Brain pericyte (primary cell): ENCODE measurements around the gene TNNT3.
"Not testable (repeated sequence)": the region's sequence is repeated elsewhere in the genome, so short reads cannot be mapped to it uniquely, and the experiment has no call there.

ENCODE experiments used
- DNase-seq: peaks from one replicate; pipeline ENCODE4 v3.0.0-alpha.2; 2012; ENCODE audit warnings: low read depth, low spot score

The TNNT3 gene

GRCh38 chr11:1881442-1882264 is 37.9 kb upstream of the TNNT3 start:
- DNase-seq: no peak

- no peak for DNase-seq
Observed at GRCh38 chr11:1882265-1883238, 37.0 kb upstream of the TNNT3 start.

- DNase-seq: no peak
Observed at GRCh38 chr11:1883346-1884302, 35.9 kb upstream of the TNNT3 start.

GRCh38 chr11:1884303-1884700 is 35.2 kb upstream of the TNNT3 start:
- no peak for DNase-seq

GRCh38 chr11:1886551-1886950 is 33.0 kb upstream of the TNNT3 start:
- DNase-seq: not testable (repeated sequence)

GRCh38 chr11:1887451-1888346 is 31.8 kb upstream of the TNNT3 start:
- no peak for DNase-seq

- no peak for DNase-seq
Observed at GRCh38 chr11:1888347-1888753, 31.2 kb upstream of the TNNT3 start.

- DNase-seq: no peak
Observed at GRCh38 chr11:1888811-1889210, 30.7 kb upstream of the TNNT3 start.

- DNase-seq: no peak
Observed at GRCh38 chr11:1889224-1889930, 30.1 kb upstream of the TNNT3 start.

GRCh38 chr11:1889941-1890855 is 29.3 kb upstream of the TNNT3 start:
- DNase-seq: no peak

- no peak for DNase-seq
Observed at GRCh38 chr11:1890856-1891830, 28.4 kb upstream of the TNNT3 start.

- no peak for DNase-seq
Observed at GRCh38 chr11:1891831-1892115, 27.7 kb upstream of the TNNT3 start, which contains the start of gene PRR33. Gene PRR33 (minus strand): TSS chr11:1891895. CDS start chr11:1890584, 1,311 bp downstream.

- DNase-seq: no peak
Observed at GRCh38 chr11:1892116-1892515, 27.4 kb upstream of the TNNT3 start.

GRCh38 chr11:1892558-1892957 is 26.9 kb upstream of the TNNT3 start:
- no peak for DNase-seq

- no peak for DNase-seq
Observed at GRCh38 chr11:1893581-1894359, 25.7 kb upstream of the TNNT3 start.

GRCh38 chr11:1894759-1895158 is 24.7 kb upstream of the TNNT3 start:
- DNase-seq: no peak

- no peak for DNase-seq
Observed at GRCh38 chr11:1896468-1896867, 23.0 kb upstream of the TNNT3 start.
